AG09319 (cell line): ENCODE data around the gene ZNF317.

Experiments
- DNase-seq: peaks from one replicate; pipeline ENCODE4 v3.0.0-alpha.2; 2010; ENCODE audit warnings: low read depth; ENCODE audit errors: extremely low read depth
- CTCF ChIP-seq: IDR thresholded peaks from 2 replicates; pipeline ENCODE4 v1.5.1; 2011; ENCODE audit warnings: low read depth, mild to moderate bottlenecking, inconsistent platforms, low read length, moderate library complexity

Gene ZNF317

GRCh38 chr19:9150650-9151049 is 10.5 kb downstream of the ZNF317 start:
- DNase-seq, result no peak
- TF ChIP-seq CTCF, result no peak

- no peak for TF ChIP-seq CTCF
- no peak for DNase-seq
These were observed 11.2 kb downstream of the ZNF317 start for GRCh38 chr19:9151367-9151766.

- no peak for DNase-seq
- TF ChIP-seq CTCF, result no peak
These were observed 15.4 kb downstream of the ZNF317 start for GRCh38 chr19:9155591-9155990.

- TF ChIP-seq CTCF, result no peak
- no peak for DNase-seq
These were observed 16.1 kb downstream of the ZNF317 start for GRCh38 chr19:9156304-9156703.

- TF ChIP-seq CTCF, result no peak
- DNase-seq, result no peak
These were observed 19.7 kb downstream of the ZNF317 start for GRCh38 chr19:9159891-9160290.

- TF ChIP-seq CTCF, result no peak
- no peak for DNase-seq
These were observed 21.2 kb downstream of the ZNF317 start for GRCh38 chr19:9161427-9161826.

GRCh38 chr19:9165261-9165660 is 25.1 kb downstream of the ZNF317 start:
- no peak for TF ChIP-seq CTCF
- no peak for DNase-seq
